GM12872 (cell line): Measurements from ENCODE around the gene ATXN10.

Source experiments
- CTCF ChIP-seq: IDR thresholded peaks from 3 replicates; pipeline ENCODE4 v1.5.1; 2011; ENCODE audit warnings: low read depth, mild to moderate bottlenecking, low read length, moderate library complexity; ENCODE audit not compliant: insufficient read depth

ATXN10 gene

GRCh38 chr22:45802054-45802453 lies 130.4 kb downstream of the ATXN10 start:
- no peak for TF ChIP-seq CTCF

- TF ChIP-seq CTCF: no peak
Measured at GRCh38 chr22:45804319-45804985, 132.8 kb downstream of the ATXN10 start.

GRCh38 chr22:45804986-45805325 lies 133.3 kb downstream of the ATXN10 start:
- TF ChIP-seq CTCF: no peak

- no peak for TF ChIP-seq CTCF
Measured at GRCh38 chr22:45805413-45805812, 133.8 kb downstream of the ATXN10 start.

GRCh38 chr22:45807156-45807915 lies 135.7 kb downstream of the ATXN10 start:
- TF ChIP-seq CTCF: no peak

GRCh38 chr22:45812910-45813309 lies 141.3 kb downstream of the ATXN10 start:
- TF ChIP-seq CTCF: no peak

- no peak for TF ChIP-seq CTCF
Measured at GRCh38 chr22:45814198-45814597, 142.6 kb downstream of the ATXN10 start.
